Activated T-helper 9 cell treated with anti-CD3 and anti-CD28 coated beads, Interleukin-2, amount 50 U/mL, for 16 hours (primary cell): ENCODE data around the gene PLEKHJ1.
"Not testable (repeated sequence)": the region's sequence is repeated elsewhere in the genome, so short reads cannot be mapped to it uniquely, and the experiment has no call there.

Source experiments
- DNase-seq: peaks from one replicate; pipeline ENCODE4 v3.0.0-alpha.2; 2020; ENCODE audit warnings: low read depth

PLEKHJ1 gene

GRCh38 chr19:2219726-2220125, 16.4 kb downstream of the PLEKHJ1 start:
- DNase-seq = no peak

GRCh38 chr19:2217591-2217990, 18.5 kb downstream of the PLEKHJ1 start:
- no peak for DNase-seq

DNA sequence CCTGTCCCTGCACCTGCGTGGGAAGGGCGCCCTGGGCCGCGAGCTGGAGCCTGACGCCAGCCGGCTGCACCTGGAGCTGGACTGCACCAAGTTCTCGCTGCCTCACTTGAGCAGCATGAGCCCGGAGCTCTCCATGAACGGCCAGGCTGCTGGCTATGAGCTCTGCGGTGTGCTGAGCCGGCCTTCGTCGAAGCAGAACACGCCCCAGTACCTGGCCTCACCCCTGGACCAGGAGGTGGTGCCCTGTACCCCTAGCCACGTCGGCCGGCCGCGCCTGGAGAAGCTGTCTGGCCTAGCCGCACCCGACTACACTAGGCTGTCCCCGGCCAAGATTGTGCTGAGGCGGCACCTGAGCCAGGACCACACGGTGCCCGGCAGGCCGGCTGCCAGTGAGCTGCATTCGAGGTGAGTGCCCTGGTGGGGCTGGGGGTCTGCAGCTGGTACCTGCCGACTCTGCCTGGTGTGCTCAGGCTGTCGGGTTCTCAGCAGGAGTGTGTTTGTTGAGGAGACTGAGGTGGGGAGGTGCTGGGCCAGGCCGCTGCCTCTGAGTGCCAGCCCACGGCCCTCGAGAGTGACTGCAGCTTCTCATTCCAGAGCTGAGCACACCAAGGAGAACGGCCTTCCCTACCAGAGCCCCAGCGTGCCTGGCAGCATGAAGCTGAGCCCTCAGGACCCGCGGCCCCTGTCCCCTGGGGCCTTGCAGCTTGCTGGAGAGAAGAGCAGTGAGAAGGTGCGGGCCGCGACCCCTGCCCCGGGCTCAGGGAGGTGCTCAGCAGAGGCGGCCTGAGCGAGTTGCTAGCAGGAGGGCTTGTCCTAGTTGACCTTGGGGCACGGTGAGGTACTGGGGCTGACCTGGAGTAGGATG, 19.5 kb downstream of the PLEKHJ1 start:
- DNase-seq = no peak

- DNase-seq = no peak
Measured at GRCh38 chr19:2215281-2215751, 20.8 kb downstream of the PLEKHJ1 start.

DNA sequence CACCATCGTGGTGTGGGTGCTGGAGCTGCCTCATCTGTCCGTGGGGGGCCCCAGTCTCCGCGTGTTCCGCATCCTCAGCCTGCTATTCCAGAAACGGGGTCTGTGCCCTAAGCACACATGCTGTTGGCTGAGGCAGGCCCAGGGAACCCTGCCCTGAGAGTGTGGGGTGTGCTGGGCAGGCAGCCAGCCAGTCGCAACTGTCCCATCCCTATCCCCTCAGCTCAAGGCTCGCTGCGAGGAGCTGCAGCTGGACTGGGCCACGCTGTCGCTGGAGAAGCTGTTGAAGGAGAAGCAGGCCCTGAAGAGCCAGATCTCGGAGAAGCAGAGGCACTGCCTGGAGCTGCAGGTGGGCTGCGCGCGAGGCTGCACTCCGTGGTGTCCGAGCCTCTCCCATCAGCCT, 21.9 kb downstream of the PLEKHJ1 start:
- DNase-seq = no peak

GRCh38 chr19:2213799-2214198, 22.3 kb downstream of the PLEKHJ1 start:
- DNase-seq = no peak

GRCh38 chr19:2212861-2213711, 23.0 kb downstream of the PLEKHJ1 start:
- no peak for DNase-seq

- no peak for DNase-seq
Measured at GRCh38 chr19:2210987-2211740, 25.0 kb downstream of the PLEKHJ1 start.

GRCh38 chr19:2210206-2210605, 25.9 kb downstream of the PLEKHJ1 start:
- DNase-seq = no peak

DNA sequence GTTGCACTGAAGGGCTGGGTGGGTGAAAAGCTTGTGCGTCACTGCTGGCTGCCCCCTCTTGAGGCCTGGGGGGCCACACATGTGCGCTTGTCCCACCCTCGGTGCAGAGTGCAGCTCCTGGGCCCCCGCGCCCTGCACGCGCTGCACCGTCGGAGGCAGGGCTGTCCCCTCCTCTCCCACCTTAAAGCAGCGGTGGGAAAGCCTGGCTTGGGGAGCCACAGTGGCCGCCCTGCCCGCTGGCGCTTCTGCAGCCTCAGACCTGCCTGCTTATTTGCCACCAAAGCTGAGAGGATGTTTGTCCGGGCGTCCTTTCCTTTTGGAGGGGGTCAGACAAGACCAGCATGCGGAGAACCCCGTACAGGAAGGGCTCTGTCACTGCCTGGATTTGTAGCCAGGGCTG, 26.7 kb downstream of the PLEKHJ1 start:
- DNase-seq = no peak

GRCh38 chr19:2208975-2209374, 27.2 kb downstream of the PLEKHJ1 start:
- no peak for DNase-seq

DNA sequence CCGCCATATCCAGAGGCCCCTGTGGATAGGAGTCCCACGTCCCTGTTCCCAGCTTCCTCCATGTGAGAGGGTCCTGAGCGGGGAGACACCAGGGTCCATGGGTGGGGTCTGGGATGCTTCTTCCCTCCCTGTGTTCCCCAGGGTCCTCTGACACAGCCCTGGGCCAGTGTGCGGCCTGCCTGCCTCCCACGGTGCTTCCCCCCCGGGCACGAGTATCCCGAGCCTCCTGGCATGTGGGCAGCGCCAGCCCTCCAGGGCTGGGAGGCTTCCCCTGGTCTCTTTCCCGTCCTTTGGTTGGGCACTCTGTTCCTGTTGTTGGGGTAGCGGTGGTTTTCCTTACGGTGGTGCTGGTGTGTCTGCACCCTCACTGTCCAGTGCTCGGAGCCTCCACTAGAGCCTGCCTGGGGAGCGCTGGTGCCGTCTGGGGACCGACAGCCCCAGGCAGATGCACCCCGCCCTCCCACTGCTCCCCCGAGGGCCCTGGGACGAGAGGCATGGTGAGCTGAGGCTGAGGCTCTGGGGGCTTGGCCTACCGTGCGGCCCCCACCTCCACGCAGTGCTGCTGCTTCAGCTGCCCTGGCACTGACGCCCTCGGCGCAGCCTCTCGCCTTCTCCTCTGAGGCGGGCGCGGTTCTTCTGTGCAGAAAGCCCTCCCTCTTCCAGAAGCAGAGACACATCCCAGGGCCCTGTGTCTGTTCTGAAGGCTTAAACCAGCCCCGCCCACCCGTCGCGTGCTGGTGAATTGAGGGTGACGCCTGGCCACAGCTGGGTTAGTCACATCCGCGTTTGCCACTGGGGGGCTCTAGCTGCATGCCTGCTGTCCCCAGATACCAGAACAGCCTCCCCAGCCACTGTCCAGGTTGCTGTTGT, 27.9 kb downstream of the PLEKHJ1 start:
- DNase-seq = no peak

DNA sequence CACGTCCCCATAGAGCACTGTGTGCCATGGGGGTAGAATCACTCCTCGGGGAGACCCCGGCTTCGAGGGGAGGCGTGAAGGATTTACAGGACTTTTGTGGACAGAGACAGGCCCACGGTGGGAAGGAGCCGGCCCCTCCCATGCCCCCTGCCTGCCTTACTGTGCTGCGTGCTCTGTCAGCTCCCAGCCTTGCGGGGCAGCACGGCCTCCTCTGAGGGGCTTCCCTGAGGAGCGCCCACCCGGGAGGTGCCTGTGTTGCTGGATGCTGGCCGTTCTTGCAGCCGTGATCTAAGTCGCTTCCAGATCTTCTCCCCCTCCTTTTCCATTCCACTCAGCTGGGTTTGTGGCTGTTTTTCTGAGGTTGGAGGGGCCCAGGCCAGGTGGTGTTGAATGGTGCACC, 29.1 kb downstream of the PLEKHJ1 start:
- DNase-seq = no peak

DNA sequence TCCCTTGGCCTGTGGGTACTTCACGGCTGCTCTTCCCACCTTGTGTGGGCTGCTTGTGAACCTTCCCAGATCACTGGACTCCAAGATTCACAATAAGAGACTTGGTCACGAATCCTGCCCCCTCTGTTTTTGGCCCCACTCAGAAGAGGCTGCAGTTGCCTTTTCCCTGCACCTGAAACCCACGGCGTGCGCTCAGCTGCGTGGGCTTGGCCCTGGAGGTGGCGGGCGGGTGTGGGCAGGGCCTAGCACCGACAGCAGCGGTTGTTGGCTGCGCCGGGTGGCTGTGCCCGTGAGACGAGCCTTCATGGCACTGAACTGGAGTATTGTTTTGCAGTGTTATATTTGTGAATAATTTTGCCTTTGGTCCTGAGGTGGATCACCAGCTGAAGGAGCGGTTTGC, 33.8 kb downstream of the PLEKHJ1 start:
- DNase-seq = no peak

DNA sequence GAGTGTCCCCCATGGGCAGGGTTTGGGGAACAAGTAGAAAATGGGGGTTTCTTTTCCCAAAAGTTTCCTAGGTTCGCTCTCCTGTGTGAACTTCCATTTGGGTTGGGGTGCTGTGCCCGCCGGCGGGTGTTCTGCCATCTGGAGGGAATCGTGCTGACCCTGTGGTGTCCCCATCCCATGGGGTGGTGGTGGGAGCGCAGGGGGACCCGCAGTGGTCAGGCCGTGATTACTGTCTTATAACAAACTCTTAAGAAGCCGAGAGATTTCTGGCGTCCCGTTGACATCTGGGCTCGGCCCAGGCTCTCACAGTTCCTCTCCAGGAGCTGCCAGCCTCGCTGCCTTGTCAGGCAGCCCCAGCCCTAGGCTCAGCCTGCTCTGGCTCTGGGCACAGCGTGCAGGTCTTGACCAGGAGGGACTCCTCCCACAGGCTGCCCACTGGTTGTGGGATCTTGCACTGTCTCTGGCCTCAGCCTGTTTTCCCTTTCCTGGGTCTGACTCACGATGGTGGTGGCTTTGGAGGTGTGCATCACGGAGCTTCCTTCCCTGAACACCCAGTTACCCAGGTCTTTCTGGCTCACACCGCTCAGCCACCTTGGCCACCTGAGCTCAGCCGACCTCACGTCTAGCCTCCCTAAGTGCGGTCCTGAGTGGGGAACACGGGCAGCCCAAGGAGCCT, 34.5 kb downstream of the PLEKHJ1 start:
- DNase-seq = no peak

- DNase-seq = not testable (repeated sequence)
Measured at GRCh38 chr19:2200624-2201294, 35.4 kb downstream of the PLEKHJ1 start.

DNA sequence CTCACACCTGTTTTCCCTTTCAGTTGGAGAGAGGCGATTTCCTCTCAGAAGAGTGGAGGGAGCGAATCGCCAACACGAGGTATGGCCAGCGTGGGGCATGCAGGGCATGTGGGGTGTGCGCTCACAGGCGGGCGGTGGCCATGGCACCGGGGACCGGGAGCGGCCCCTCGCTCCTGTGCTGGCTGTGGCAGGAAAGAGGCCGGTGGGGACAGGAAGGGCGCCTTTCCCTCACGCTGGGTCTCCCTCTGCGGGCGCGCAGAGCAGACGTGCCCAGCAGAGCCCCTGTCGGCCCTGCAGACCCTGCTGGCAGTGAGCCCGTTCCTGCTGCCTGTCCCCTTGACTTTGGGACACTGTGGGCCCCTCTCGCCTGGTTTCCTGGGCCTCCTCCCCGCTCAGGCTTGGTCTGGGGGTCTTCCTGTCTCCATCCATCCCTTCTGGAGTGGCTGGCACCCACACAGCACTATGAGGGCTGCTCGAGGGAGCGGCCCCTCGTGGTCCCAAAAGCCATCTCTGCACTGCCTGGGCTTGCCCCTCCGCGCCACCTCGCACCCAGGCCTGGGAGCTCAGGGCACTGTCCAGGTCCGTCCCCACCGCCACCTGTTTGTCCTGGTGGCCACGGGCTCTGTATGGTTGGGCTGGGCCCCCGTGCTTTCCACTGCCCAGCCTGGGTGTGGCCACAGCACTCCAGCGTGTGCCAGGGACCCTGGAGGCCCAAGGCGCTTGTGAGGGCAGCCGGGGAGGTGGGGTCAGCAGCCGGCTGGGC, 36.1 kb downstream of the PLEKHJ1 start:
- no peak for DNase-seq

DNA sequence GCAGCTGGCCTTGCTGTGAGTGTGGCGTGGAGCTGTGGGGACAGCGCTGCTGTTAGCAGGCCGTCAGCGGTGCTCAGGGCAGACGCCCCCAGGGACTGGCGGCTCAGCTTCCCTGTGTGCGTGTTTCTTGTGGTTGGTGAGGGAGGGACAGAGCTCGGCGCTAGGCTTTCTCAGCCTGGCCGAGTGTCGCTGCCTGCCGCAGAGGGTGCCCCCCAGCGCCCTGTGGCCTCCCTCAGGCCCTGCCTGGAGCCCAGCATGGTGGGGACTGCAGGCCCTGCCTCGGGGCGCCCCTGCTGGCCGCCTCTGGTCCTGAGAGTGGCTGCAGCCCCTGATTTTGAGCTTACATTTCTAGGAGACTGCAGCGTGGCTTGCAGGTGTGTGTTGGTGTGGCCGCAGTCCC, 36.9 kb downstream of the PLEKHJ1 start:
- DNase-seq = no peak

DNA sequence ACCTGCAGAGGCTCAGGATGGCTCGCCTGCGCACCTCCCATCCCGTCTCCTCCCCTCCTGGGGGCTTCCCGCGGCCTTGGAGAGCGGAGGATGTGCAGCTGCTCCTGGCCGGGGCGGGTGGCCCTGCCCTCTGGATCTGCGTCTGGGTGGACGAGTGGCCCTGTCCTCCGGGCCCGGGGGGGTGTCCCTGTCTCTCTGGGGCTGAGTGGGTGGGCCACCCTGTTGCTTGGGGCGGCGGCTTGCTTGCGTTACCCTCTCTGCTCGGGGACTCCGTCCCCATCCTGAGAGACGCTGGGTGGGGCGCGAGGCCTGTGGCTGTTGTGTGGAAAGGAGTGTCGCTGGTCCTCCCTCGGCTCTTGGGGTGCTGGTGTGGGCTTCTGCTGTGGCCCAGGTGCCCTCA, 37.8 kb downstream of the PLEKHJ1 start:
- DNase-seq = no peak
